PFSK-1 (cell line): ENCODE results near the gene MIOS.

Experiments used
- FOXP2 ChIP-seq: optimal IDR thresholded peaks from 2 replicates; pipeline ENCODE3; 2011; ENCODE audit warnings: borderline replicate concordance, control low read depth, inconsistent platforms; ENCODE audit not compliant: insufficient read depth; ENCODE audit errors: extremely low read length, extremely low read depth
- POLR2AphosphoS5 ChIP-seq: IDR thresholded peaks from 2 replicates; pipeline ENCODE4 v1.6.1; 2012; ENCODE audit warnings: low read depth, mild to moderate bottlenecking, control low read depth, low read length, moderate library complexity
- SIN3A ChIP-seq: IDR thresholded peaks from 2 replicates; pipeline ENCODE4 v1.6.1; 2012; ENCODE audit warnings: mild to moderate bottlenecking, low read length, moderate library complexity, borderline replicate concordance; ENCODE audit not compliant: insufficient read depth
- TAF1 ChIP-seq: IDR thresholded peaks from 2 replicates; pipeline ENCODE4 v1.6.1; 2012; ENCODE audit warnings: low read length, control low read depth, borderline replicate concordance; ENCODE audit not compliant: insufficient read depth
- TF ChIP-seq, protein P1 (sequence below), 2 experiments: IDR thresholded peaks; 2 replicates each; pipeline versions ENCODE4 v1.6.1 to v1.8.0; 2011 to 2012; ENCODE audit warnings: low read depth in 2 of 2, low read length in 2 of 2, control low read depth in 1 of 2, inconsistent platforms in 1 of 2, mild to moderate bottlenecking in 1 of 2, moderate library complexity in 1 of 2; ENCODE audit not compliant: insufficient read depth in 1 of 2

The MIOS gene

DNA sequence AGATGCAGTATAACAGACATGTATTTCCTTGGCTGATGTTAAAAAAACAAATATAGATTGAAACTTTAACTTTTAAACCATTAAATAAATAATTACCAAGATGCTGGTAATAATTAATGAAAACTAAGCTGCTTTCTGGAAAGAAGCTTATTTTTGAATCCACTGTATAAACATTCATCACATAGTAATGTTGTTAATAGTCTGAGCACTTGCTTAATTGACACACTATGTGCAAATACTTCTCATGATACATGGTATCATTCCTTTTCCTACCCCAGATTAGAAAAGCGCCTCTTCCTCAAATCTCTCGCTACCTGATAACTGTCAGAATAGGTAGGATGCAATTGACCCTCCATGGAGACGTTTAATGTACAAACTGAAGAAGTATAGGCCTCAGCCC lies 16.0 kb upstream of the MIOS start:
- TF ChIP-seq FOXP2 = no peak
- no peak for TF ChIP-seq SIN3A
- no peak for TF ChIP-seq TAF1
- TF ChIP-seq, protein P1, sequence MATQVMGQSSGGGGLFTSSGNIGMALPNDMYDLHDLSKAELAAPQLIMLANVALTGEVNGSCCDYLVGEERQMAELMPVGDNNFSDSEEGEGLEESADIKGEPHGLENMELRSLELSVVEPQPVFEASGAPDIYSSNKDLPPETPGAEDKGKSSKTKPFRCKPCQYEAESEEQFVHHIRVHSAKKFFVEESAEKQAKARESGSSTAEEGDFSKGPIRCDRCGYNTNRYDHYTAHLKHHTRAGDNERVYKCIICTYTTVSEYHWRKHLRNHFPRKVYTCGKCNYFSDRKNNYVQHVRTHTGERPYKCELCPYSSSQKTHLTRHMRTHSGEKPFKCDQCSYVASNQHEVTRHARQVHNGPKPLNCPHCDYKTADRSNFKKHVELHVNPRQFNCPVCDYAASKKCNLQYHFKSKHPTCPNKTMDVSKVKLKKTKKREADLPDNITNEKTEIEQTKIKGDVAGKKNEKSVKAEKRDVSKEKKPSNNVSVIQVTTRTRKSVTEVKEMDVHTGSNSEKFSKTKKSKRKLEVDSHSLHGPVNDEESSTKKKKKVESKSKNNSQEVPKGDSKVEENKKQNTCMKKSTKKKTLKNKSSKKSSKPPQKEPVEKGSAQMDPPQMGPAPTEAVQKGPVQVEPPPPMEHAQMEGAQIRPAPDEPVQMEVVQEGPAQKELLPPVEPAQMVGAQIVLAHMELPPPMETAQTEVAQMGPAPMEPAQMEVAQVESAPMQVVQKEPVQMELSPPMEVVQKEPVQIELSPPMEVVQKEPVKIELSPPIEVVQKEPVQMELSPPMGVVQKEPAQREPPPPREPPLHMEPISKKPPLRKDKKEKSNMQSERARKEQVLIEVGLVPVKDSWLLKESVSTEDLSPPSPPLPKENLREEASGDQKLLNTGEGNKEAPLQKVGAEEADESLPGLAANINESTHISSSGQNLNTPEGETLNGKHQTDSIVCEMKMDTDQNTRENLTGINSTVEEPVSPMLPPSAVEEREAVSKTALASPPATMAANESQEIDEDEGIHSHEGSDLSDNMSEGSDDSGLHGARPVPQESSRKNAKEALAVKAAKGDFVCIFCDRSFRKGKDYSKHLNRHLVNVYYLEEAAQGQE (IDR thresholded peaks at IDR 0.05; ENCODE audit: insufficient read depth in 1 of 2, low read depth in 2 of 2, low read length in 2 of 2) = no peak
- no peak for TF ChIP-seq POLR2AphosphoS5

DNA sequence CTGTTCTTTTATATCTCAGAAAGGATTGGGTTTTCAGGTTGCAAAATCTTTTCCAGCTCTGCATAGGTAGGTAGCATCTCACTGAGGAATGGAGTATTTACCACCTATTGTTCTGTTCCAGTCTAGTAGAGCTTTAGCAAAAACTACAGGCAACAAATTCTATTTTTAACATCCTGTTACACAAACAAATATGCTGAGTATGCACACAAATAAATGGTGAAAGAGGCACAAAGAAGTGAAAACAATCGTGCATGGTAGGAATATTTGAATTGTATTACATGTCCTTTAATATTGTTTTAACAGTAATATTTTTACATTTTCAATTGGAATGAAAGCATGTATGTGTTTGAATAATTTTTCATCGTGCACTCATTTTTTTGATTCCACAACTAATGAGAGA lies 14.5 kb upstream of the MIOS start:
- TF ChIP-seq FOXP2 = no peak
- TF ChIP-seq, protein P1 (IDR thresholded peaks at IDR 0.05; ENCODE audit: insufficient read depth in 1 of 2, low read depth in 2 of 2, low read length in 2 of 2) = no peak
- TF ChIP-seq SIN3A = no peak
- no peak for TF ChIP-seq POLR2AphosphoS5
- no peak for TF ChIP-seq TAF1

DNA sequence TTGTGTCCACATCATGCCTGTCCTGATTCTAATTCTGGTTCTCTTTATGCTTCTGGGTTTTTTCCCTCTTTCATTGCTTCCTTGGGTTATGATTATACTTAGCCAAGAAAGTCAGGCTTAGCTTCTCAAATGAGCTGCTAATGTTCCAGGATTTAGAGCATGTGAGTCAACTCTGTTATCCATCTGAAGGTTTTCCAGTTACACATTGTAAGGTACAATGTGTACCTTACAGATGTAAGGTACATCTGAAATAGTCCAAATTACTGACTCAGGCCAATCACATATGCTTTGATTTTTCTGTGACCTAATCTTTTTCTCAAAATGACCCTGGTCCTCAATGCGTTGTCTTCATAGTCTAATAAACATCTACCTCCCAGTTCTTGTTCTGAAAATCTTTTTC lies 13.3 kb upstream of the MIOS start:
- TF ChIP-seq SIN3A (no peak), POLR2AphosphoS5 (no peak), TAF1 (no peak), FOXP2 (no peak)
- TF ChIP-seq, protein P1 (IDR thresholded peaks at IDR 0.05; ENCODE audit: insufficient read depth in 1 of 2, low read depth in 2 of 2, low read length in 2 of 2) = no peak

DNA sequence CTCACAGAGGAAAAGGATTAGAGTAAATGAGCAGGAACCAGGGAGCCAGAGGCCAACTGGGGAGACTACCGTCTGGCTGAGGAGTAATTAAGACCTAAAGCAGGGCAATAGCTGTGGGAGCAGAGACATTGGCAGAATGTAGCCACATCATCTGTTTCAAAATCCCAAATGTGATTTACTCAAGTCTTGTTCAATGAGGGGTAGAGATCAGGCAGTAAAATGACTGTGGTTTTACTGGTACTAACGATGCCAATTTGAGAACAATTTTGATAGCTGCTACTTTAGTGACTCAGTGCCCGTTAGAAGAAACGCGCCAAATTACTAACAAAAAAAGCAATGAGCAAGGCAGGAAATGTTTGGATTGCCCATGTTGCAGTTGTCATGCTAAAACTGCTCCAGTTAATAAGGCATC lies 12.7 kb upstream of the MIOS start:
- TF ChIP-seq FOXP2 (no peak), SIN3A (no peak), POLR2AphosphoS5 (no peak), TAF1 (no peak)
- TF ChIP-seq, protein P1 (IDR thresholded peaks at IDR 0.05; ENCODE audit: insufficient read depth in 1 of 2, low read depth in 2 of 2, low read length in 2 of 2) = no peak
